ENCODE data around the gene ATXN3L.

ATXN3L gene

GRCh38 chrX:13319953-13320352 is at the start of gene ATXN3L:
ATXN3L (minus strand) TSS chrX:13320053; CDS start chrX:13319934, 119 bp downstream.
- no peak for FAIRE-seq

- no peak for FAIRE-seq
Measured at GRCh38 chrX:13369256-13370030, 49.6 kb upstream of the ATXN3L start.

- peak; percentile 51 for FAIRE-seq
Measured at GRCh38 chrX:13367950-13368349, 48.1 kb upstream of the ATXN3L start.

GRCh38 chrX:13366698-13367097 is 46.8 kb upstream of the ATXN3L start:
- no peak for FAIRE-seq

- FAIRE-seq, result no peak
Measured at GRCh38 chrX:13365161-13365560, 45.3 kb upstream of the ATXN3L start.

GRCh38 chrX:13364230-13364857 is 44.5 kb upstream of the ATXN3L start:
- no peak for FAIRE-seq

GRCh38 chrX:13360146-13360545 is 40.3 kb upstream of the ATXN3L start:
- FAIRE-seq, result no peak

- no peak for FAIRE-seq
Measured at GRCh38 chrX:13357925-13358324, 38.1 kb upstream of the ATXN3L start.

- FAIRE-seq, result no peak
Measured at GRCh38 chrX:13346646-13347045, 26.8 kb upstream of the ATXN3L start.

GRCh38 chrX:13345438-13345837 is 25.6 kb upstream of the ATXN3L start:
- FAIRE-seq, result peak; percentile 53

- FAIRE-seq, result peak; percentile 24
Measured at GRCh38 chrX:13345037-13345436, 25.2 kb upstream of the ATXN3L start.

GRCh38 chrX:13341491-13342101 is 21.7 kb upstream of the ATXN3L start:
- no peak for FAIRE-seq

GRCh38 chrX:13340182-13340791 is 20.4 kb upstream of the ATXN3L start:
- no peak for FAIRE-seq

- no peak for FAIRE-seq
Measured at GRCh38 chrX:13339607-13340006, 19.8 kb upstream of the ATXN3L start.

GRCh38 chrX:13338996-13339515 is 19.2 kb upstream of the ATXN3L start:
- FAIRE-seq, result no peak

GRCh38 chrX:13334491-13334890 is 14.6 kb upstream of the ATXN3L start:
- FAIRE-seq, result no peak

- no peak for FAIRE-seq
Measured at GRCh38 chrX:13330446-13330845, 10.6 kb upstream of the ATXN3L start.

- peak; percentile 18 for FAIRE-seq
Measured at GRCh38 chrX:13327666-13328065, 7.8 kb upstream of the ATXN3L start.

GRCh38 chrX:13323241-13323640 is 3.4 kb upstream of the ATXN3L start:
- no peak for FAIRE-seq

- no peak for FAIRE-seq
Measured at GRCh38 chrX:13317366-13317765, 2.5 kb downstream of the ATXN3L start.

GRCh38 chrX:13311560-13311959 is 8.3 kb downstream of the ATXN3L start:
- no peak for FAIRE-seq

- FAIRE-seq, result no peak
Measured at GRCh38 chrX:13309631-13310030, 10.2 kb downstream of the ATXN3L start.

- no peak for FAIRE-seq
Measured at GRCh38 chrX:13307041-13307440, 12.8 kb downstream of the ATXN3L start.

Data from colon (tissue), 2 donors.